ENCODE measurements around the gene TTK.
"Not testable (repeated sequence)": the region's sequence is repeated elsewhere in the genome, so short reads cannot be mapped to it uniquely, and the experiment has no call there.

The TTK gene

GRCh38 chr6:80022803-80023202 lies 18.4 kb downstream of the TTK start:
- DNase-seq: no peak

DNA sequence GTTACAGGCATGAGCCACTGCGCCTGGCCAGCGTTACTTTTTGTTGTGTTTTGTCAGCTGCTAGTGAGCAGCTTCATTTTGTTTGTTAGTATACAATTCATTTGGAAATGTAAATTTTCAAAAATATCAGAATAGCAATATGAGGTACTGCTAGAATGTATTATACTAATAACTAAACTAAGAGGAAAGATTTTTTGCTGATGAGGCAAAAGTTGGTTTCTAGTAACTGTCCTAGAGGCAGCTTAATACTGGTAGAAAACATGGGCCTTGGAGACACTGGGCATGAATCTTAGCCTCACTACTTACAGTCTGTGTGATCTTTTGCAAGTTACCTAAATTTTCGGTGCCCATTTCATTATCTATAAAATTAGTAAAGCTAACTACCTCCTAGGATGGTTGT lies 24.1 kb downstream of the TTK start:
- DNase-seq: no peak

- DNase-seq: no peak
These were observed 25.0 kb downstream of the TTK start for GRCh38 chr6:80029470-80029869.

DNA sequence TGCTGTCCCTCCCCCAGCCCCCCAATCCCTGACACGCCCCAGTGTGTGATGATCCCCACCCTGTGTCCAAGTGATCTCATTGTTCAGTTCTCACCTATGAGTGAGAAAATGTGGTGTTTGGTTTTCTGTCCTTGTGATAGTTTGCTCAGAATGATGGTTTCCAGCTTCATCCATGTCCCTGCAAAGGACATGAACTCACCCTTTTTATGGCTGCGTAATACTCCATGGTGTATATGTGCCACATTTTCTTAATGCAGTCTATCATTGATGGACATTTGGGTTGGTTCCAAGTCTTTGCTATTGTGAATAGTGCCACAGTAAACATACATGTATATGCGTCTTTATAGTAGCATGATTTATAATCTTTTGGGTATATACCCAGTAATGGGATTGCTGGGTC lies 43.8 kb downstream of the TTK start:
- not testable (repeated sequence) for DNase-seq

DNA sequence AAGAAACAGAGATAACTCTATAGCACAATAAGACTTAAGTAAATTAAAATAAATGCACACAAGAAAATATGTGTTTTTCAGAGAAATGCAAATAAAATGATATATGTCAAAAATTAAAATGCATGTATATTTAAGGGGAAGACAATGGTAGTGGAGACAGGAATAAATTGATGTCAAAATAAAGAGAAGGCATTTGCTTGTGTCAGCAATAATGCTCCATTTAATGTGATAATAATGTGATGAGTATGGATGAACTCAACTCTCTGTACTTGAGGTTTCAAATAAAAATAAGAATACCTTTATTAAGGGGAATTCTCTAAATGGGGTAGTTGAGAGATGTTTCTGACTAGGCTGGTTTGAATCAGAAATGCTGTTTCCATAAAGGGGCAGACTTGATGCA lies 56.3 kb downstream of the TTK start:
- no peak for DNase-seq

DNA sequence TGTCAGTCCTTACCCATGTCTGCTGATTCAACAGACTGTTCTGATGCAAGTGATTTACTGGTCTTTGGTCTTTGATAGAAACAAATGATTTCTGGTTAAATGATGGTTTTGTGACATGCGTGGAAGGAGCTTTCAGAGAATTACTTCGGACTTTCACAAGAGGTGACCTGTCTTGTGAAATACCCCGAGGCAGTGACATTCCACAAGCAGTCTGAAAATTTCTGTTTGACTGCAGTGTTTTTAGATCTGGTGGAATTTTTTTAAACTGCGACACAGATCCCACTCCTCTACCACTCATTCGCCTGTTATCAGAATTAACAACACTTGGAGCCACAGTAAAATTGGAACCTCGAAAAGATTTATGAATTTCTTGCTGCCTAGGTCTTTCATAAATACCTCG lies 63.7 kb downstream of the TTK start:
- DNase-seq: not testable (repeated sequence)

GRCh38 chr6:80070431-80070830 lies 66.0 kb downstream of the TTK start:
- DNase-seq: not testable (repeated sequence)

- DNase-seq: no peak
These were observed 72.6 kb downstream of the TTK start for GRCh38 chr6:80077067-80077466.

- DNase-seq: no peak
These were observed 84.2 kb downstream of the TTK start for GRCh38 chr6:80088637-80089036.

- DNase-seq: no peak
These were observed 87.1 kb downstream of the TTK start for GRCh38 chr6:80091506-80091905.
